Keratinocyte (primary cell): ENCODE measurements around the gene KCNN3. TPM values are rescaled to one million over a fixed set of nuclear protein-coding genes. Genes with fewer than 3 reads are reported as not detected.

Source experiments
- DNase-seq: peaks from one replicate; pipeline ENCODE4 v3.0.0-alpha.2; 2011; ENCODE audit warnings: low read depth, missing footprints, low spot score
- FAIRE-seq: peaks from 2 replicates; lab custom pipeline; 2011; peaks lifted over from hg19 to GRCh38; lab: Jason Lieb, UNC
- H2AFZ ChIP-seq: 2 replicates; pipeline ENCODE4 v1.6.0; 2012; ENCODE audit warnings: low read length, control low read depth, inconsistent platforms; ENCODE audit not compliant: control insufficient read depth
- H3K27ac ChIP-seq: 2 replicates; pipeline ENCODE4 v1.5.1; 2011; ENCODE audit warnings: low read length; ENCODE audit not compliant: control insufficient read depth, insufficient read depth
- H3K27me3 ChIP-seq: 3 replicates; pipeline ENCODE4 v1.6.0; 2011; ENCODE audit warnings: low read length; ENCODE audit not compliant: control insufficient read depth, insufficient read depth; ENCODE audit errors: extremely low read depth
- H3K36me3 ChIP-seq, 2 experiments: 2 replicates in 1 of 2; 3 replicates in 1 of 2; pipeline ENCODE4 v1.5.1; 2011; ENCODE audit warnings: low read length in 2 of 2, mild to moderate bottlenecking in 1 of 2; ENCODE audit not compliant: control insufficient read depth in 2 of 2, insufficient read depth in 2 of 2; ENCODE audit errors: extremely low read depth in 1 of 2
- H3K4me1 ChIP-seq: 3 replicates; pipeline ENCODE4 v1.5.1; 2011; ENCODE audit warnings: low read length; ENCODE audit not compliant: control insufficient read depth, insufficient read depth; ENCODE audit errors: extremely low read depth
- H3K4me2 ChIP-seq: 3 replicates; pipeline ENCODE4 v1.6.0; 2011; ENCODE audit warnings: low read depth, low read length; ENCODE audit not compliant: control insufficient read depth, insufficient read depth; ENCODE audit errors: extremely low read depth
- H3K4me3 ChIP-seq, 3 experiments: fragments of 200-600 bp in 1 of 3; sonication (generic) in 1 of 3; 2 replicates in 2 of 3; 3 replicates in 1 of 3; pipeline ENCODE4 v1.5.1; 2011 to 2016; ENCODE audit warnings: low read length in 3 of 3, mild to moderate bottlenecking in 3 of 3, control low read depth in 2 of 3, inconsistent platforms in 1 of 3, low read depth in 1 of 3, mixed read lengths in 1 of 3, mixed run types in 1 of 3, moderate library complexity in 1 of 3; ENCODE audit not compliant: control insufficient read depth in 2 of 3, insufficient read depth in 2 of 3; ENCODE audit errors: extremely low read depth in 1 of 3
- H3K79me2 ChIP-seq: 2 replicates; pipeline ENCODE4 v1.6.0; 2012; ENCODE audit warnings: low read length; ENCODE audit not compliant: control insufficient read depth, insufficient read depth
- H3K9ac ChIP-seq: 3 replicates; pipeline ENCODE4 v1.6.0; 2011; ENCODE audit warnings: low read length; ENCODE audit not compliant: control insufficient read depth, insufficient read depth; ENCODE audit errors: extremely low read depth
- H3K9me1 ChIP-seq: 3 replicates; pipeline ENCODE4 v1.6.0; 2011; ENCODE audit warnings: low read length; ENCODE audit not compliant: control insufficient read depth, insufficient read depth; ENCODE audit errors: extremely low read depth
- H3K9me3 ChIP-seq: 2 replicates; pipeline ENCODE4 v1.5.1; 2012; ENCODE audit warnings: low read depth, low read length; ENCODE audit not compliant: control insufficient read depth
- H4K20me1 ChIP-seq: 3 replicates; pipeline ENCODE4 v1.6.0; 2011; ENCODE audit warnings: low read length; ENCODE audit not compliant: control insufficient read depth, insufficient read depth; ENCODE audit errors: extremely low read depth
- EZH2 ChIP-seq: IDR thresholded peaks from one replicate; pipeline ENCODE4 v1.6.1; 2012; ENCODE audit warnings: inconsistent platforms, mild to moderate bottlenecking, low read length, moderate library complexity
- dilution Hi-C: fragments of 300-500 bp; cut with MboI; formaldehyde crosslinking; loops from one replicate; pipeline ENCODE4 v1.7.0; 2020; ENCODE audit warnings: low sequenced_read_pairs; ENCODE audit not compliant: extremely low pct_ligation_motif_present
- polyA plus RNA-seq, 5 experiments: library from polyadenylated mRNA; depleted of rRNA in 3 of 5; stranded (reverse) in 3 of 5; stranded (forward) in 1 of 5; unstranded in 1 of 5; fragments of >200 nt; gene quantifications; 1 replicate in 1 of 5; 2 replicates in 3 of 5; 3 replicates in 1 of 5; pipeline versions ENCODE4 v1.2.1 to v1.2.3, GENCODE V29; 2011 to 2012; ENCODE audit warnings: missing spikeins in 2 of 5, low read depth in 1 of 5, low replicate concordance in 1 of 5
- TF ChIP-seq, protein P1 (sequence below), 3 experiments: IDR thresholded peaks in 1 of 3; conservative IDR thresholded peaks in 1 of 3; optimal IDR thresholded peaks in 1 of 3; 2 replicates in 2 of 3; 3 replicates in 1 of 3; pipeline versions ENCODE3 to v1.5.1; 2011; ENCODE audit warnings: low read length in 3 of 3, mild to moderate bottlenecking in 3 of 3, moderate library complexity in 2 of 3, control low read depth in 1 of 3, inconsistent platforms in 1 of 3; ENCODE audit not compliant: insufficient read depth in 2 of 3; ENCODE audit errors: extremely low read depth in 1 of 3

KCNN3 gene
- polyA plus RNA-seq, 1 donor (not counting 4 experiments of a cell fraction or from before 2014, with no cell fraction given): 0.05 TPM

DNA sequence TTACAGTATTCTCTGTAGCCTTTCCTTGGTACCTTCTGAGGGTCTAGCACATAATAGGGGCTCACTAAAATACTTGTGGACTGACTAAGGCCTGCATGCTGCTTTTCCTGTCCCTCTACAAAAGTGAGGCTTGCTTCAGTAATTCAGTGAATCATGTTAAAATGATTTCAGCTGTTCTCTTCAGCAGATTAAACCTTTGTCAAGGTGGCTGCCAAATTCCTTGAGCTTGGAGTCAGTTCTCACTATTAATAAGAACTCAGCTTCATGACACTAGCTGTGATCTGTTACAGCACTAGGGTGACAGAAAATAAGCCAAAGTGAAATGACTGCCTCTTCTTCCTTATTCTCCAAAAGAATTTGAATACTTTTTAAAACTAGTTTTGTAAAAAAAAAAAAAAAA, 128.8 kb downstream of the KCNN3 start:
- no peak overlapping the region for H2AFZ ChIP-seq
- H3K4me2 ChIP-seq: no peak overlapping the region
- FAIRE-seq: no peak
- no peak overlapping the region for H3K4me3 ChIP-seq
- dilution Hi-C loops: no loop called here
- no peaks in the 10 kb centered on the region for H3K79me2 ChIP-seq
- DNase-seq: no peak
- H3K36me3 ChIP-seq: no peaks in the 10 kb centered on the region
- no peaks in the 10 kb centered on the region for H4K20me1 ChIP-seq
- H3K27ac ChIP-seq: no peak overlapping the region
- H3K4me1 ChIP-seq: no peaks in the 10 kb centered on the region
- TF ChIP-seq, protein P1, sequence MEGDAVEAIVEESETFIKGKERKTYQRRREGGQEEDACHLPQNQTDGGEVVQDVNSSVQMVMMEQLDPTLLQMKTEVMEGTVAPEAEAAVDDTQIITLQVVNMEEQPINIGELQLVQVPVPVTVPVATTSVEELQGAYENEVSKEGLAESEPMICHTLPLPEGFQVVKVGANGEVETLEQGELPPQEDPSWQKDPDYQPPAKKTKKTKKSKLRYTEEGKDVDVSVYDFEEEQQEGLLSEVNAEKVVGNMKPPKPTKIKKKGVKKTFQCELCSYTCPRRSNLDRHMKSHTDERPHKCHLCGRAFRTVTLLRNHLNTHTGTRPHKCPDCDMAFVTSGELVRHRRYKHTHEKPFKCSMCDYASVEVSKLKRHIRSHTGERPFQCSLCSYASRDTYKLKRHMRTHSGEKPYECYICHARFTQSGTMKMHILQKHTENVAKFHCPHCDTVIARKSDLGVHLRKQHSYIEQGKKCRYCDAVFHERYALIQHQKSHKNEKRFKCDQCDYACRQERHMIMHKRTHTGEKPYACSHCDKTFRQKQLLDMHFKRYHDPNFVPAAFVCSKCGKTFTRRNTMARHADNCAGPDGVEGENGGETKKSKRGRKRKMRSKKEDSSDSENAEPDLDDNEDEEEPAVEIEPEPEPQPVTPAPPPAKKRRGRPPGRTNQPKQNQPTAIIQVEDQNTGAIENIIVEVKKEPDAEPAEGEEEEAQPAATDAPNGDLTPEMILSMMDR (optimal IDR thresholded peaks at IDR 0.05 in 1 of 3, IDR thresholded peaks at IDR 0.05 in 1 of 3, conservative IDR thresholded peaks at IDR 0.05 in 1 of 3; ENCODE audit: extremely low read depth in 1 of 3, insufficient read depth in 2 of 3, low read length in 3 of 3): no peak
- no peak for TF ChIP-seq EZH2
- H3K9me3 ChIP-seq: no peaks in the 10 kb centered on the region
- no peak overlapping the region for H3K9ac ChIP-seq
- H3K9me1 ChIP-seq: no peaks in the 10 kb centered on the region
- H3K27me3 ChIP-seq: peaks cover 16% of the 10 kb centered on the region

DNA sequence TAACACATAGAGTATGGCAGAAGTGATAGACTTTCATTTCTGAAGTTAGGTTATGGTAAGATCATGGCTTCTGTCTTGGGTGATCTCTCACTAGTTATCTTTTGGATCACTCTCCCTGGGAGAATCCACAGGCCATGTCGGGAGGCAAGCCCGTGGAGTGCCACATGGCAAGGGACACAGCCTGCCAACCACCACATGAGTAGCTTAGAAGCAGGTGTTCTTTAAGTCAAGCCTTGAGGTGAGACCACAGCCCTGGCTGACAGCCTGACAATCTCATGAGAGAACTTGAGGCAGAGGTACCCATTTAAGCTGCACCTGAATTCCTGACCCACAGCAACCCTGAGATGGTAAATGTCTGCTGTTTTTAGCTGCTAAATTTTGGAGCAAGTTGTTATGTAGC, 130.4 kb downstream of the KCNN3 start:
- Histone ChIP-seq H3K9me1 (no peaks in the 10 kb centered on the region), H3K27ac (no peak overlapping the region), H3K4me2 (no peak overlapping the region), H3K79me2 (no peaks in the 10 kb centered on the region), H3K4me3 (no peak overlapping the region), H3K4me1 (no peaks in the 10 kb centered on the region), H3K9ac (no peak overlapping the region), H3K9me3 (no peaks in the 10 kb centered on the region), H3K27me3 (peaks cover 7% of the 10 kb centered on the region), H2AFZ (no peak overlapping the region), H4K20me1 (no peaks in the 10 kb centered on the region), H3K36me3 (no peaks in the 10 kb centered on the region)
- dilution Hi-C loops: no loop called here
- FAIRE-seq: no peak
- DNase-seq: no peak
- TF ChIP-seq EZH2: no peak
- TF ChIP-seq, protein P1 (optimal IDR thresholded peaks at IDR 0.05 in 1 of 3, IDR thresholded peaks at IDR 0.05 in 1 of 3, conservative IDR thresholded peaks at IDR 0.05 in 1 of 3; ENCODE audit: extremely low read depth in 1 of 3, insufficient read depth in 2 of 3, low read length in 3 of 3): no peak
